Large intestine (tissue), 3 donors: ENCODE measurements around the gene PARD3. TPM values are rescaled to one million over a fixed set of nuclear protein-coding genes. Genes with fewer than 3 reads are reported as not detected.
A peak's percentile ranks its signal among the peaks of the same experiment; 100 is the strongest.
"Not testable (repeated sequence)": the region's sequence is repeated elsewhere in the genome, so short reads cannot be mapped to it uniquely, and the experiment has no call there.

Source experiments
- DNase-seq, 2 donors: peaks; one replicate each; pipeline versions ENCODE4 v3.0.0 to v3.0.0-alpha.2; 2013
- H3K27ac ChIP-seq: one replicate; pipeline ENCODE4 v1.5.1; 2013; ENCODE audit warnings: low read length
- H3K27me3 ChIP-seq: 2 replicates; pipeline ENCODE4 v1.6.1; 2013; ENCODE audit warnings: low read length; ENCODE audit not compliant: control insufficient read depth, insufficient read depth
- H3K36me3 ChIP-seq: 2 replicates; pipeline ENCODE4 v1.6.1; 2013; ENCODE audit warnings: low read length; ENCODE audit not compliant: control insufficient read depth, insufficient read depth
- H3K4me1 ChIP-seq: one replicate; pipeline ENCODE4 v1.6.1; 2013; ENCODE audit warnings: low read length; ENCODE audit not compliant: control insufficient read depth, insufficient read depth
- H3K4me3 ChIP-seq: one replicate; pipeline ENCODE4 v1.5.1; 2013; ENCODE audit warnings: low read length
- H3K9me3 ChIP-seq: one replicate; pipeline ENCODE4 v1.6.1; 2013; ENCODE audit warnings: mild to moderate bottlenecking, low read depth, low read length, moderate library complexity; ENCODE audit not compliant: control insufficient read depth
- WGBS: methylation state at CpG from one replicate; pipeline ENCODE4 v1.1.5; 2013; ENCODE audit warnings: low lambda C conversion rate; ENCODE audit not compliant: insufficient coverage; 5-methylcytosine and 5-hydroxymethylcytosine counted together
- polyA plus RNA-seq: library from polyadenylated mRNA; unstranded; fragments of 120-200 nt; gene quantifications from one replicate; pipeline ENCODE4 v1.2.1, GENCODE V29; 2013

The PARD3 gene
- polyA plus RNA-seq, 1 donor = 25.5 TPM

GRCh38 chr10:34744590-34744989 is 70.5 kb downstream of the PARD3 start:
- WGBS = 100% methylated on average over 1 of the region's 3 CpGs
- DNase-seq = no peak
- H3K9me3 ChIP-seq = no peaks in the 10 kb centered on the region
- H3K4me3 ChIP-seq = no peak overlapping the region
- peaks cover 8% of the 10 kb centered on the region for H3K4me1 ChIP-seq
- H3K36me3 ChIP-seq = no peaks in the 10 kb centered on the region
- H3K27me3 ChIP-seq = no peaks in the 10 kb centered on the region
- H3K27ac ChIP-seq = no peak overlapping the region

- no peak for DNase-seq
- H3K4me1 ChIP-seq = peaks cover 8% of the 10 kb centered on the region
- no peak overlapping the region for H3K27ac ChIP-seq
Observed at GRCh38 chr10:34743814-34744213, 71.3 kb downstream of the PARD3 start.

GRCh38 chr10:34742456-34742855 is 72.6 kb downstream of the PARD3 start:
- Histone ChIP-seq H3K27ac (no peak overlapping the region), H3K4me3 (no peak overlapping the region), H3K9me3 (no peaks in the 10 kb centered on the region), H3K4me1 (peaks cover 10% of the 10 kb centered on the region), H3K36me3 (no peaks in the 10 kb centered on the region), H3K27me3 (no peaks in the 10 kb centered on the region)
- no peak for DNase-seq
- 100% methylated on average over 1 of the region's 6 CpGs for WGBS

More at GRCh38 chr10:34743814-34744213, 71.3 kb downstream of the PARD3 start:
- no peaks in the 10 kb centered on the region for H3K36me3 ChIP-seq
- no CpG with 5 or more reads among the region's 7 CpGs for WGBS
- no peak overlapping the region for H3K4me3 ChIP-seq
- no peaks in the 10 kb centered on the region for H3K27me3 ChIP-seq
- no peaks in the 10 kb centered on the region for H3K9me3 ChIP-seq

- DNase-seq, H3K27ac ChIP-seq, H3K9me3 ChIP-seq, H3K27me3 ChIP-seq, H3K4me3 ChIP-seq, H3K36me3 ChIP-seq: not testable (repeated sequence)
- H3K4me1 ChIP-seq = peaks cover 15% of the 10 kb centered on the region
- WGBS = 100% methylated on average over 1 of the region's 4 CpGs
Observed at GRCh38 chr10:34741087-34741486, 74.0 kb downstream of the PARD3 start.

DNA sequence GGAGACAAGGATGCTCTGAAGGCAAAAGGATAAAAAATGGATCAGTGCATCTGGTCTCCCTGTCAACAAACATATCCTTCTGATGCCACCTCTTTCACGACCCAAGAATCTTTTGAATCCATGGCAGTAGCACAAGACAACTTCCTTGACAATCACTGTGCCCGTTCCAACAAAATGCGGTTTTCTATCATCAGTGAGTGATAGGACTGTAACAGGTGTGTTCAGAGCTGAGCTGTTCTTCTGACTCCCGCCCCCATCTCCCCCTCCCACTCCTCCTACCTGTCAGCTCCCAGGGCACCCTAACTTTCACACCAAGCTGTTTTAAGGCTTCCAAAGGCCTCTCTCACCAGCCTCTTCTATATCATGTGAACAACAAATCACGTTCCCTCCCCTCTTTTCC is 74.8 kb downstream of the PARD3 start:
- Histone ChIP-seq H3K36me3 (no peaks in the 10 kb centered on the region), H3K27ac (peak overlapping the region; percentile 2), H3K4me1 (peaks cover 15% of the 10 kb centered on the region), H3K9me3 (no peaks in the 10 kb centered on the region), H3K27me3 (no peaks in the 10 kb centered on the region), H3K4me3 (peak overlapping the region; percentile 1)
- WGBS = 80% methylated on average over 1 of the region's 5 CpGs
- no peak for DNase-seq

- H3K9me3 ChIP-seq = no peaks in the 10 kb centered on the region
- WGBS = no CpG with 5 or more reads among the region's 9 CpGs
- DNase-seq = peak; percentile 47 to 67
- no peaks in the 10 kb centered on the region for H3K27me3 ChIP-seq
- H3K27ac ChIP-seq = peak overlapping the region; percentile 2
- peaks cover 15% of the 10 kb centered on the region for H3K4me1 ChIP-seq
- peak overlapping the region; percentile 1 for H3K4me3 ChIP-seq
- H3K36me3 ChIP-seq = no peaks in the 10 kb centered on the region
Observed at GRCh38 chr10:34739915-34740314, 75.2 kb downstream of the PARD3 start.

- no peaks in the 10 kb centered on the region for H3K27me3 ChIP-seq
- no peak for DNase-seq
- H3K4me1 ChIP-seq = peaks cover 15% of the 10 kb centered on the region
- no peak overlapping the region for H3K4me3 ChIP-seq
- H3K27ac ChIP-seq = no peak overlapping the region
- H3K9me3 ChIP-seq = no peaks in the 10 kb centered on the region
- 67% methylated on average over 1 of the region's 7 CpGs for WGBS
- no peaks in the 10 kb centered on the region for H3K36me3 ChIP-seq
Observed at GRCh38 chr10:34737772-34738169, 77.3 kb downstream of the PARD3 start.

- Histone ChIP-seq H3K4me1 (peaks cover 15% of the 10 kb centered on the region), H3K27me3 (no peaks in the 10 kb centered on the region), H3K4me3 (no peak overlapping the region), H3K9me3 (no peaks in the 10 kb centered on the region), H3K27ac (no peak overlapping the region), H3K36me3 (no peaks in the 10 kb centered on the region)
- 40% methylated on average over 1 of the region's 12 CpGs for WGBS
- DNase-seq = peak; percentile 30 to 71
Observed at GRCh38 chr10:34736976-34737771, 77.9 kb downstream of the PARD3 start.

GRCh38 chr10:34734918-34735317 is 80.2 kb downstream of the PARD3 start:
- Histone ChIP-seq H3K9me3 (no peaks in the 10 kb centered on the region), H3K4me1 (peaks cover 9% of the 10 kb centered on the region), H3K36me3 (no peaks in the 10 kb centered on the region), H3K27ac (no peak overlapping the region), H3K4me3 (no peak overlapping the region), H3K27me3 (no peaks in the 10 kb centered on the region)
- 85% methylated on average over 3 of the region's 3 CpGs for WGBS
- DNase-seq = no peak

GRCh38 chr10:34732926-34733325 is 82.2 kb downstream of the PARD3 start:
- H3K27ac ChIP-seq = no peak overlapping the region
- DNase-seq = no peak
- no peaks in the 10 kb centered on the region for H3K9me3 ChIP-seq
- H3K27me3 ChIP-seq = no peaks in the 10 kb centered on the region
- H3K4me1 ChIP-seq = peaks cover 6% of the 10 kb centered on the region
- H3K36me3 ChIP-seq = no peaks in the 10 kb centered on the region
- WGBS = no CpG with 5 or more reads among the region's 4 CpGs
- no peak overlapping the region for H3K4me3 ChIP-seq
